Glutamatergic neuron (in vitro differentiated cells): ENCODE measurements around the gene TEX19. TPM values are rescaled to one million over a fixed set of nuclear protein-coding genes. Genes with fewer than 3 reads are reported as not detected.
A peak's percentile ranks its signal among the peaks of the same experiment; 100 is the strongest.

ENCODE experiments used
- DNase-seq: peaks from one replicate; pipeline ENCODE4 v3.0.0; 2022
- H3K27ac Mint-ChIP-seq: one replicate; pipeline ENCODE4 v1.8.0; 2020; ENCODE audit warnings: mild to moderate bottlenecking, mixed read lengths, inconsistent platforms; ENCODE audit not compliant: unreplicated experiment
- H3K27me3 Mint-ChIP-seq: one replicate; pipeline ENCODE4 v1.8.0; 2020; ENCODE audit warnings: mild to moderate bottlenecking, moderate library complexity, mixed read lengths, inconsistent platforms; ENCODE audit not compliant: unreplicated experiment
- H3K36me3 Mint-ChIP-seq: one replicate; pipeline ENCODE4 v1.8.0; 2020; ENCODE audit warnings: mild to moderate bottlenecking, mixed read lengths, inconsistent platforms; ENCODE audit not compliant: unreplicated experiment
- H3K4me1 Mint-ChIP-seq: one replicate; pipeline ENCODE4 v1.8.0; 2020; ENCODE audit warnings: mild to moderate bottlenecking, low read depth, mixed read lengths, inconsistent platforms; ENCODE audit not compliant: unreplicated experiment
- H3K4me3 Mint-ChIP-seq: one replicate; pipeline ENCODE4 v1.8.0; 2020; ENCODE audit warnings: mild to moderate bottlenecking, mixed read lengths, inconsistent platforms; ENCODE audit not compliant: unreplicated experiment
- H3K9me3 Mint-ChIP-seq: one replicate; pipeline ENCODE4 v1.8.0; 2020; ENCODE audit warnings: mild to moderate bottlenecking, moderate library complexity, mixed read lengths, inconsistent platforms; ENCODE audit not compliant: unreplicated experiment
- total RNA-seq: library from RNA; stranded (reverse); fragmentation: NEBNext Ultra II Directional; extraction: Animal tissue kit (Norgen Biotek cat#: 25700); gene quantifications from one replicate; pipeline ENCODE4 v1.2.1, GENCODE V29; 2021; ENCODE audit not compliant: unreplicated experiment
- TF ChIP-seq, protein P1 (sequence below): fragments of 200-600 bp; sonication (generic); IDR thresholded peaks from one replicate; pipeline ENCODE4 v1.5.0; 2021; ENCODE audit not compliant: partially characterized antibody, unreplicated experiment

TEX19 gene
- total RNA-seq, 1 donor from 2014 or later, result not detected

- H3K4me1 Mint-ChIP-seq, result peaks cover 8% of the 10 kb centered on the region
- no peak overlapping the region for H3K4me3 Mint-ChIP-seq
- no peak for DNase-seq
- TF ChIP-seq, protein P1, sequence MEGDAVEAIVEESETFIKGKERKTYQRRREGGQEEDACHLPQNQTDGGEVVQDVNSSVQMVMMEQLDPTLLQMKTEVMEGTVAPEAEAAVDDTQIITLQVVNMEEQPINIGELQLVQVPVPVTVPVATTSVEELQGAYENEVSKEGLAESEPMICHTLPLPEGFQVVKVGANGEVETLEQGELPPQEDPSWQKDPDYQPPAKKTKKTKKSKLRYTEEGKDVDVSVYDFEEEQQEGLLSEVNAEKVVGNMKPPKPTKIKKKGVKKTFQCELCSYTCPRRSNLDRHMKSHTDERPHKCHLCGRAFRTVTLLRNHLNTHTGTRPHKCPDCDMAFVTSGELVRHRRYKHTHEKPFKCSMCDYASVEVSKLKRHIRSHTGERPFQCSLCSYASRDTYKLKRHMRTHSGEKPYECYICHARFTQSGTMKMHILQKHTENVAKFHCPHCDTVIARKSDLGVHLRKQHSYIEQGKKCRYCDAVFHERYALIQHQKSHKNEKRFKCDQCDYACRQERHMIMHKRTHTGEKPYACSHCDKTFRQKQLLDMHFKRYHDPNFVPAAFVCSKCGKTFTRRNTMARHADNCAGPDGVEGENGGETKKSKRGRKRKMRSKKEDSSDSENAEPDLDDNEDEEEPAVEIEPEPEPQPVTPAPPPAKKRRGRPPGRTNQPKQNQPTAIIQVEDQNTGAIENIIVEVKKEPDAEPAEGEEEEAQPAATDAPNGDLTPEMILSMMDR, result no peak
- H3K9me3 Mint-ChIP-seq, result peaks cover 8% of the 10 kb centered on the region
- peaks cover 9% of the 10 kb centered on the region for H3K27me3 Mint-ChIP-seq
- H3K27ac Mint-ChIP-seq, result no peak overlapping the region
- no peaks in the 10 kb centered on the region for H3K36me3 Mint-ChIP-seq
Measured at GRCh38 chr17:82385559-82386254, 26.7 kb downstream of the TEX19 start.

DNA sequence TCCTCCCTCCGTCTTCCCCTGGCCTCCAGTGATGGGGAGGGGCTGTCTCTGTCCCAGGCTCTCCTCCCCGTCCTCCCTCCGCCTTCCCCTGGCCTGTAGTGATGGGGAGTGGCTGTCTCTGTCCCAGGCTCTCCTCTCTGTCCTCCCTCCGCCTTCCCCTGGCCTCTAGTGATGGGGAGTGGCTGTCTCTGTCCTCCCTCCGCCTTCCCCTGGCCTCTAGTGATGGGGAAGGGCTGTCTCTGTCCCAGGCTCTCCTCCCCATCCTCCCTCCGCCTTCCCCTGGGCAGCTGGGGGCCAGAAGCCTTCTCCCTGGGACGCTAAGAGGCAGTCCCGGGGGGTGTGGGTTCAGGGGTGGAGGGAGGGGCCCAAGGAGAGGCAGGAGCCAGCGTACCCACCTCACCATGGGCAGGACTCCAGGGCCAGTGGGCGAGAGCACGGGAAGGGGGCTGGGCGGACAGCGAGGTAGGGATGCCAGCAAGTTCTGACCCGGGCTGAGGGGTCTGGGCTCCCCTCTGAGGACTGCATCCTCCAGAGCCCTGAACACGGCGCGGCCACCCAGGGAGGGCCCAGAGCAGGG lies 27.3 kb downstream of the TEX19 start:
- TF ChIP-seq, protein P1, result no peak
- Mint-ChIP-seq H3K27me3 (peaks cover 5% of the 10 kb centered on the region), H3K36me3 (no peaks in the 10 kb centered on the region), H3K27ac (no peak overlapping the region), H3K9me3 (peaks cover 5% of the 10 kb centered on the region), H3K4me1 (peaks cover 5% of the 10 kb centered on the region), H3K4me3 (no peak overlapping the region)
- DNase-seq, result no peak

- peaks cover 5% of the 10 kb centered on the region for H3K27me3 Mint-ChIP-seq
- H3K4me3 Mint-ChIP-seq, result no peak overlapping the region
- H3K36me3 Mint-ChIP-seq, result no peaks in the 10 kb centered on the region
- H3K27ac Mint-ChIP-seq, result peak overlapping the region; percentile 36
- peaks cover 5% of the 10 kb centered on the region for H3K9me3 Mint-ChIP-seq
- H3K4me1 Mint-ChIP-seq, result peaks cover 5% of the 10 kb centered on the region
- TF ChIP-seq, protein P1, result no peak
- no peak for DNase-seq
Measured at GRCh38 chr17:82386881-82387704, 28.0 kb downstream of the TEX19 start.

DNA sequence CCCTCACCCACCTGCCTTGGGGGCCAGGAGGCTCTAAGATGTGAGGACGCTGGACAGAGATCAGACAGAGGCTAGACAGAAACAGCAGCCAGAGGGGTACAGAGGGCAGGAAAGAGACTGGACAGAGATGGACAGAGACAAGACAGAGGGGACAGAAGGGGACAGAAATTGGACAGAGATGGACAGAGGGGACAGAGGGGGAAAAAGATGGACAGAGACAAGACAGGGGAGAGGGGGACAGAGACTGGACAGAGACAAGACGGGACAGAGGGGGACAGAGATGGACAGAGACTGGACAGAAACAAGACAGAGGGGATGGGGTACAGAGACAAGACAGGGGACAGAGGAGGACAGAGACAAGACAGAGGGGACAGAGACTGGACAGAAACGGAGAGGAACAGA lies 28.7 kb downstream of the TEX19 start:
- H3K27ac Mint-ChIP-seq, result peak overlapping the region; percentile 36

More for the DNA sequence above, 28.7 kb downstream of the TEX19 start:
- Mint-ChIP-seq H3K27me3 (peaks cover 5% of the 10 kb centered on the region), H3K9me3 (peaks cover 7% of the 10 kb centered on the region), H3K4me3 (no peak overlapping the region), H3K36me3 (no peaks in the 10 kb centered on the region), H3K4me1 (peaks cover 8% of the 10 kb centered on the region)
- DNase-seq, result no peak
- TF ChIP-seq, protein P1, result no peak
